HG02973 (cell line): ENCODE results near the gene BOC.

Experiments used
- ATAC-seq: cut with Tn5 transposase; IDR thresholded peaks from one replicate; pipeline ENCODE4 v1.9.1; 2021; ENCODE audit warnings: moderate library complexity; ENCODE audit not compliant: unreplicated experiment

Gene BOC

DNA sequence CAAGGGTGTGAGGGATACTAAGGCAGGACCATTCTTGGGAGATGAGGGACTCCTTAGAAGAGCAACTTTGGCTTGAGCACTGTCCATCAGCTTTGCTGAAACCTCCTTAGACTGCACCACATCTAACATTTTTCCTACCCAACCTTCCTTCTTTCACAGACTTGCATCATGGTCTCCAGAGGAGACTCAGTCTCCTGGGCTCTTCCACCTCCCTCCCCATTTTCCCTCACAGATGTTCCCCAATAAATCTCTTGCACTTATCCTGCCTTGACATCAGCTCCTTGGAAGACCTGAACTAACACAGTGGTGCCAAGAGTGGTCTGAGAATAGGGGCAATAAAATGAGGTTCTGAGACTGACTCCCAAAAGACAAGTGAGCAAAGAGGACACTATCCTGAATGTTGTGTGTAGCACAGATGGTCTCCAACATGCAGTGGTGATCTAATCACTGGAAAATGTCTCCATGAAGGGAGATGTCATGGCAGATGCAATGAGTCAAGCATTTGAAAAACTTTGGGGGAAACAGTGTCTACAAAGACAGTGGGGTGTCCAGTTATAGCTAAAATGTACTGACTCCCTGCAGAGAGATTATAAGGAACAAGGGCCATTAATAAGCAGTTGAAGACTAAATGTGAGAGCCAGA, 26.0 kb upstream of the BOC start:
- no peak for ATAC-seq

DNA sequence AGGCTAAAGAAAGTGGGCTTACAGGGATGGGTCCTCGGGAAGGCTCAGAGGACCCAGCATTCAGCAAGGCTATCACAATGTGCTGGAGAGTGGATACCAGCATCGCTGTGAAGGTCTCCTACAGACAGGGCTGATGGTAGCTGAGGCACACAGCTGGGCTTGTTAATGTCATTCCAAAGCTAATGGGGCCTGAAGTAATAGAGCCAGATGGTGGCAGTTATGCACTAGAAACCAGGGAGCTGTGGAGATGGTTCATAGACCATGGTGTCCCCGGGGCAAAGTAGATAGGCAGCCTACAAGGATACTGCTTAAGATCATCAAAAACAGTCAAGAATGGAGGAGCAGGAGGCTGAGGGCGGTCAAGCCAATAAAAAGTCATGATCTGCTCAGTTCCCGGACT, 24.8 kb upstream of the BOC start:
- no peak for ATAC-seq

DNA sequence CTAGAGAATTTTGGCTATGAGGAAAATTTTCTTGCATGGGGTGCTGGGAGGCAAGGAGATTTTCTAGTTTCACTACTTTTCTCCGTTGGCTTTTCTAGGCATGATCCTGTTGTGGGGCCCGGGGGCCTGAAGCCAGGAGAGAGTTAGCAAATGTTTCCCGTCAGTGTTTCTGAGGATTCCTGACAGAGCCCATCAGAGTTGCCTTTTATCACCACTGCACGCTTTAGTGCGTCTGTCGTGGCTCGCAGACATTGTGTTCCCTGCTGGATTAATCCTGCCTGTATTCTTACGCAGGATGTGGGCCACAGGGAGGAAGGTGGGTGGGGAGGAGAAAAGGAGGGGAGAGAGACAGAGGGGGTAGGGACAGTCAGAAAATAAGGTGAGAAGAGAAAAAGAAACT, 18.1 kb upstream of the BOC start:
- ATAC-seq = no peak

DNA sequence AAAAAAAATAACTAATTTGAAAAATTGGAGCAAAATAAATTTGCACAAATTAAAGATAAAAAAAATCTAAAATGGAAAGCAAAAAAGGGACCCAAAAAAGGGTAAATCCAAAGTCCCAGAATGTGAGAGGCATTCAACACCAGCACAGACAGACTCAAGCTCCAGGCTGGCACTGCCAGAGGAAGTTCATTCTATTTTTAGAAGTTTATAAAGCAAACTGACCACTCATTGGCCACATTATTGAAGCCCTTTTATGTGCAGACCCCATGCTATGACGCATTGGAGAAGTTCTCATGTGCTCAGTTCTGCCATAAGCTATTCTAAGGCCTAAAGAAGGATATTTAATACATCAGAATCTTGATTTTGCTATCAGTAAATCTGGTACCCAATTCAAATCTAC, 17.6 kb upstream of the BOC start:
- ATAC-seq = no peak

DNA sequence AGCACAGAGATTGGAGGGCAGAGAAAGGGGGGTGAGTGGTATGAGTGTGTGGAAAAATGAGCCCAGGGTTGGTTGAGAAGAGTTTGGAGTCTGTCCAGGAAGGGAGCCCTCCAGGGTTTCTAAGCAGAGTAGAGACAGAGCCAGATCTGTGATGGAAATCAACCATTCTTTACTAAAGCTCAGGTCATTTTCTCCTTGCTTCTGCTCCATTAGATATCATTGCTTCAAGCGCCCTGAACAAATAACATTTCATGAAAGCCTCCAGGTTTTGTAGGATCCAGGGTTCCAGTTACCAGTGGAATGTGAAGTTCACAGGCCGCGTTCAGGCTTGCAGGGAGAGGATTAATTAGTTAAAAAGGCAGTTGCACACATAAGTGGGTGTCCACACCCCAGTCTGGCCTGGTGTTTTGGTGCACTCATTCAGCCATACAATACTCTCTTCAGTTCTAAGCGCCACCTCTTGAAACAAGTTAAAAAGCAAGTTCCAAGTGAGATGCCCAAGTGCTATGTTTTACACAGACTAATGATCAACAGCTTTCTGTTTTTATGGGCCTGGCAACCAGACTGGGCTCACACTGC, 16.4 kb upstream of the BOC start:
- ATAC-seq = no peak

DNA sequence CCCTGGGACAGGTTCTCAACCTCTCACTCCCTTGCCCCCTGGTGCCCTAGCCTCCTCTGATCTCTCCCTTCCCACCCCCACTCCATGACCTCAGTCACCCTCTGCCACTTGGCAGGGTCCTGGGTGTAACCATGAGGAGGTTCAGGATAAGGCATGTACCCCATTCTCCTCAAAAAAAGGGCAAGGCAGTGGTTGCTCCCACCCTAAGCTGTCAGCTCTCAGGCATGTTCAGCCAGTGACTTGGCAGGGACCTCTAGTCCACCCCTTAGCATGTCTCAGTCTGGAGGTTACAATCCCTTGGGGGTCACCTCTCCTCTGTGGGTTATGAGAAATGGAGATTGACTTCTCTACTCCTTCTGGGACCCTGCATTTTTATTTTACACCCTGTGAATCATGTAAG, 11.0 kb upstream of the BOC start:
- ATAC-seq = no peak

DNA sequence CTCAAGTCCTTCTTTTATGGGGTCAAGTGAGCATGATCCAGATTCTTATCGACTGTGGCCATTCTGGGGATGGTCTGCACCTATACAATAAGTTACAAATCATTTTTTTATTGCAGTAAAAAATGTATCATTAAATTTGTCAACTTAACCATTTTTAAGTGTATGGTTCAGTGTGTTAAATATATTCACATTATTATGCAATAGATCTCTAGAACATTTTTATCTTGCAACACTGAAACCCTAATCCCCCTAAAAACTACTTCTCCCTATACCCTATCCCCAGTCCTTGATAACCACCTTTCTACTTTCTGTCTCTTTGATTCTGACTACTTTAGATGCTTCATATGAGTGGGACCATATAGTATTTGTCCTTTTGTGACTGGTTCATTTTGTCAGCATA, 10.4 kb upstream of the BOC start:
- no peak for ATAC-seq

DNA sequence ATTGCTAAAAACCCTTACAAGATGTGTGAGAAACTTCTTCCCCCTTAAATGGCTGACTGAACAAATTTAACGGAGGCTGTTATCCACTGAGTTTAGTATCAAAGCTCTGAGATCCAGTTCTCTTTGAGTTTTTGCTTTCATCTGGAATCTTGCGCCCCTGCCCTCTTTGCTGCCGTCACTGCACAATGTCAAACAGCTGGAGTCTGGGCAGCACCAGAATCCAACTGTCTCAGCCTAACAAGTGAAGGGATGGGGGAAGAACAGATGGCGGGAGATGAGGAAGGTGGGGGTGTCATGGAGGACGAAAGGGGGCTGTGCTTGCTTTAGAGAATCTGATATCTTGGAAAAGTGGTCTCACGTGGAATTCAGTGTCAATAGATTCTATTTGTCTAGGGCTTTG, 7.0 kb upstream of the BOC start:
- ATAC-seq = no peak

DNA sequence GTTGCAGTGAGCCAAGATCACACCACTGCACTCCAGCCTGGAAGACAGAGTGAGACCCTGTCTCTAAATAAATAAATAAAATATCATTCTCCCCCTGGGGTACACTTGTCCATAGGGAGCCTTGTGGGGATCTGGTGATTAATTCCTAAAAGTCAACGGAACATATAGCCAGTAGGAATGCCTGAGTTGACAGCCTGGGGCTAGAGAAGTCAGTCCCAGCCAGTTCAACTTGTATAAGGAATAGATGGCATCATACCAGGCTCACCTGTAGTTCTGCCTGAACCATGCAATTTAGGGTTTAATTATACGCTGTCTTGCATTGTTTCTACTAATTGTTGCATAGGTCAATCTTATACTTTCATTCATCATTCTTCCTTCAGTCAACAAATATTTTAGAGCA, 5.9 kb upstream of the BOC start:
- ATAC-seq = no peak

DNA sequence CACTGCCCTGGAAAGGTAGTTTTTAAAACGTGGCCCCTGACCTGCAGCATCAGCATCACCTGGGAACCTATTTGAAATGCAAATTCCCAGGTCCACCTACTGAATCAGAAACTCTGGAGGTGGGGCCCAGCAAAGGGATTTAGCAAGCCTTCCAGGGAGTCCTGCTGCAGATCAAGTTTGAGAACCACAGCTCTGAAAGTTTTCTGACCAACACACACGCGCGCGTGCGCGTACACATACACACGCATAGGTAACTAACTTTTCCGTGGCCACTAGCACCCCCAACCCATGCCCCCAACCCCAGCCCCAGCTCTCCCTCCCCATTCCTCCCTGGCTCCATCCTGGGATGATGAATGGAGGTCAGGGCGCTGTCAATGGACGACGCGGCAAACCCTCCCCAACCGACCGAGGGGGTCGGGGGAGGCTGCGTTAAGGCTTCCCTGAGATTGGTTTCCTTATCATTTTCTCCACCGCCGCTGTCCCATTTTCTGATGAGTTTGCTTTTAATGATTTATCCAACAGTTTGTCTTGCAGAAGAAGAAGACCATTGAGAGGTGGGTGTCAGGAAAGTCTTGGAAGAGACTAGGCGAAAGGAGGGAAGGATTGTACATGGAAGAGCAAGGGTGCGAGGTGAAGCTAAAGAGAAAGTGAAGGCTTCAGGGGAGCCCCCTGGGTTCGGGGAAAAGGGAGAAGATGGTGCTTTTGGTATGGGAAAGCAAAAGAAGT, 590 bp upstream of the BOC start:
- ATAC-seq = no peak

DNA sequence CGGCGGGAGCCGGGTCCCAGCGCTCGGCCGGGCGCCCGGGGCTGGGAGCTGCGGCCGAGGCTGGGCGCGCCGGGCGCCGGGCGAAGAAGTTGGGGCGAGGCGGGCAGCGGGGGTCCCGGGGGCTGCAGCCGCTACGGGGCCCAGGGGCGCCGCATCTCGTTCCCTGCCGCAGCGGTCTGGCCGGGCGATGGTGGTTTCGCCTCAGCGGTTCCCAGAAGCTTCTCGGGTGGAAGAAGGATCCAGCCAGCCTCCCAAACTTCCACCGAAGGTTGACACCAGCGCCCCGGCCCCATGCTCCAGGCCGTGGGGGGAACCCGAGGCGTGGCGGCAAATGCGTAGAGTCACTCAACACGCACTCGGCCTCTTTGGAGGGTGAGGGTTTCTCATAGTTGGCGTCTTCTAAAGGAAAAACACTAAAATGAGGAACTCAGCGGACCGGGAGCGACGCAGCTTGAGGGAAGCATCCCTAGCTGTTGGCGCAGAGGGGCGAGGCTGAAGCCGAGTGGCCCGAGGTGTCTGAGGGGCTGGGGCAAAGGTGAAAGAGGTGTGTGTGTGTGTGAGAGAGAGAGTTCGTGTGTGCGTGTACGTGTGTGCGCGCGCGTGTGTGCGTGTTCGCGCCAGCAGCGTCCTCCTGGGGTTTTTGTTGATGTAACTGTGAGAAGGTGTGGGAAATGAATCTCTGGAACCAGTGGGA, 940 bp downstream of the BOC start:
- no peak for ATAC-seq

DNA sequence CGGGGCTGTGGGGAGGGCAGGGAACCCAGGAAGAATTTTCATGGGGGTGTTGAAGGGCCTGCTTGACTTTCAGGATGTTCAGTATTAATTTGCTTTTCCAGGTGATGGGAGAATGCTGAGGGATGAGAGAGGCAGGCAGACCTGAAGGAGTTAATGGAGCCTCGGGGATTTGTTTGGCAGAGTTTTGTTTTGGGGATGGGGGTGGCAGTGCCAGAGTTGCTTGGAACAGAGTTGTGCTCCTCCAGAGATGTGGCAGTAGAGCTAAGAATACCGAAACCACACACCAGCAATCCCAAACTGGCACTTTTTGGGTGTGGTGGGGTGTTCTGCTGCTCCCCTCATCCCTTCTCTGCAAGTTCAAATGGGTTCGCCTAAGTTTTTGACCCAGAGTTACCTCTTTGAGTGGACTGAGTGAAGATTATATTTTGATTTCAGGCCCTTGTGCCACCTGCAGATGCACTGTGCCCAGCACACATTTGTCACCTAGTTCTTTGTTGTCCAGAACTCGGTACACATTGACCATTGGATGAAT, 1.6 kb downstream of the BOC start:
- no peak for ATAC-seq

DNA sequence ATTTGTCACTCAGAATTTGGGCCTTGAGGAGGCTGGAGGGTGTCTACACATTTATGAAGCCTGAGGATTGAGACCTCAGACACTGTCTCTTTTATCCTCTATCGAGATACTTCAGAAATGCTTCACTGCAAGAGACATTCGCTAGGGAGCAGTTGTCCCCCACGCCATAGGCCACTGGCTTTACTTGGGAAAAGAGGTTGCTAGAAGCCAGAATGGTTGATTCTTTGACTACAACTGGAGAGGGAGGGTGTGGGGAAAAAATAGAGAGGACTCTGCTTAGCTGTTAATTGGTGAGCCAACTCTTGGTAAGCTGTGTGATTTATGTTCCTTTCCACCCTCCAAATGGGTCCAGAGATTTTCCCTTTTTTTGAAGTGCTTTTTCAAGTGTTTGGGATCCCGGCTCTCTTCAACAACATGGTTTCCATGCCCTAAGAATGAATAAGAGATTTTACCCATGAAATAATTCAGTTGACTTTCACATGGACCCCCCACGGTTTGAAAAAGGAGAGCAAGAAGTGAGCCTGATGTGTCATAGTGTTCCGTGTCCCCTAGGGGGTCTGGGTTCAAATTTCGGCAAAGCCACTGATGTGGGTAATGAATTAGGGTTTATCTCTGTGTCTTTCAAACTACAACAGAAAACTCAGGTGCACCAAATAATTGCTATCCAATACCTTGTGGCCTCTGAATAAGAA, 2.7 kb downstream of the BOC start:
- ATAC-seq = no peak

DNA sequence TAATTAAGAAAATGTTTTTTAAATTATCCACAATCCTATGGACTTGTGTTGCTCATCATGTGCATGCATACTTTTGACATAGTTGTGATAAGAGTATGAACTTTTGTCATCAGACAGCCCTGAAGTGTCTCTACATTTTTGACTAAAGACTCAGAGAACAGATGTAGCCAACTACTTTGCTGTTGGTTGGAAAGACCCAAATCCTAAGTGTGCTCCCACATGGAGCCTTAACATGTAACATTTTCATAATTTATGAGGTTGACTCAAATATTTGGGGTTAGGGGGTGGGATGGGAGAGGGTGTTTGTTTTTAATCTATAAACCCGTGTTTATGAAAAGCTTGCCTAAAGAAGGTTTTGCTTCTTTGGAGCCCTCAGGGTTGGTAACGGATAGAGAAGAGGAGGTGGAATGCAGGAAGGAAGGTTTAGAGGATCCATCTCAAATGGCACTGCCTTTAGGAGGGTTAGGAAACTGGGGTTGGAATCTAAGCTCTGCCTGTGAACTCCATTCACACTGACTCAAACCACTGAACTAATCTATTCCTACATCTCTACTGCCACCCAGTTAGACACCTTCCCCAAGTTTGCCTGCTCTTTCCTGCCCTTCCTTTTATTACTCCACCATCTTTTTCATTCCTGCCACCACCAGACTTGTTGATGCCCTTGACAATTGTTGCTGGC, 3.7 kb downstream of the BOC start:
- ATAC-seq = no peak

DNA sequence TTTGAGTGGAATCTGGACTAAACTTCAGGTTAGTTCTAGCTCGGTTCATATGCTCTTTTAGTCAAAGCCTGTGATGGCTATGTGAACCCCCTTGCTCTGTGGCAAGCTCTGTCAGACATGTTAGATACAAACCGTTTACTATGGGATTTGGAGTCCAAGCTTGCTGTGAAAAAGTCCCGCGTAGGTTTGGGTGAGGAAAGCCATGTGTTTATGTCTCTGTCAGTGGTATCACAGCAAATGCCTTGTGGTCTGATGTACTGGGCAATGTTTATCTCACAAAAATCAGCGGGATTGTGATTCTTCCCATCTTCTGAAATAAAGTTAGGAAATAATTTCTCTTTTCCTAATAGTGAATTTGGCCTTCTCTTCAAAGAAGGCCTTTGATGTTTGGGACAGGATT, 5.0 kb downstream of the BOC start:
- ATAC-seq = no peak

DNA sequence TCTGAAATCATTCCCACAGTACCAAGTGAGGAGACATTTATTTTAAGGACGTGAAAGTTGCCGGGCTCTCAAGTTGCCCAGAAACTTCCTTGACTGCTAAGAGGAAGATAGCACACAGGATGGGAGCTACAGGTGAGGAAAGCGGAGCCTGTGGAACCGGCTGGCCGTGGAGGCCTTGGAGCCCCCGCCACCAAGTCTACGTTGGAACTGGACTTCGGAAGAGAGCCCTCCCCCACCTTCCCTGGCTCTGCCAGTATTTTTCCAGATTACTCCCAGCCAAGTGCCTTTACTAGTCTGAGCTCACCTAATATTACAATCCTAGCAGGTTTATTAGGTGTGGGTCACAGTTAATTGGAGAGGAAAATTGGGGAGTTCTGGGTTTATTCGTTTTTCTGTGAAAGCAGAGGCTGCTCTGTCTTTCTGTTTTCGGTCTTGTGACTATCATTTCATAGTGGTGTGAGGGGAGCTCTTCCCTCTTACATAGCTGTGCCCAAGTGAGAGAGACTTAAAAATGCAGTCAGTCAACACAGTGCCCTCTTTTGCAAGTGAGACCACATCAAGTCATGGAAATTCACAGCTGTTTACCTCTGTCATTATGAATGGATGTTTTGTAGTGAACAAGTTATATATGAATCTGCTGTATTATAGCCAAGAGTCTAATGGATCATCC, 6.8 kb downstream of the BOC start:
- no peak for ATAC-seq

DNA sequence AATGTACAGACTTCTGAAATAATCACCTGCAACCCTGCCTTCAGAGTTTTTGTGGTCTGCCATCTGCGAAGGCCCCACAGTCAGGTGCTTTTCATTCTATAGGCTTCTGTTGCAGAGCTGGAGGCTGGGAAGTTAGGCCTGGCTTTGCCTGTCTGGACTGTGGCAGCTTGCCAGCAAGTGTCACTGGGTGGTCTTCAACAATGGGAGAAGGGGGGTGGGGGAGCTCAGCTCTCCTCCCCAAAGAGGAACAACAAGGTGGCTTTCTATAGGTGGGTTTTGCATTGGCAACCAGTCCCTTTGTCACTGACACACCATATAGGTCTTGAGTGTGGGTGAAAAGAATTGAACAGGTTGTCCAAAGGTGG, 7.3 kb downstream of the BOC start:
- no peak for ATAC-seq

DNA sequence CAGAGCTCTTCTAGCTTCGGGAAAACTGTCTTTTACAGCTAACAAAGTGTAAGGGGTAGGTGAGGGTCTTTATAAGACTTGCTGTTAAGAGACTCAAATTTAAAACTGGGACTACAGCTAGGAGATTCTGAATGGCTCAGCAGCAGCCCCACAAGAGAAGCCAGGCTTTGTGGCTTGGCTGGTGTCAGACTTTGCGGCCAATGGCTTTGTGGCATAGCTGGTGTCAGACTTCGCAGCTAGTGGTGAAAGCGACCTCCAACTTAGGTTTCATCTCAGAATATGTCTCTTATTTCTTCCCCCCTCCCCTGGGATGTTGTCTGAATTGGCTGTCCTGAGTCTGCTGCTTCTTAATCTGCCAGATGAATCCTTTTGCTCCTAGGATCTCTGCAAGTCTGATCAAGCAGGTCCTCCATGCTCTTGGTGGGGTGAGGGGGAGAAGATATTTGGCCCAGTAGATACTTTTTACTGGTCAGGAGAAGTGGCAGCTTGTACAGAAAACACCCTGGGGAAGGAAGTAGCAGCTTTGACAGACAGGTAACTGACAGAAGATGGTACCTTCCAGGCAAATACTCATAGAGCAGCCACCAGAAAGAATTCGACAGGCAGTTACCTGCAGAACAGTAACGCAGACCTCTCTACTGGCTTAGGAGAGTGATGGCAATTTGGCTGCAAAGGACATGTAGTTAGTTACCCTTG, 8.4 kb downstream of the BOC start:
- no peak for ATAC-seq

DNA sequence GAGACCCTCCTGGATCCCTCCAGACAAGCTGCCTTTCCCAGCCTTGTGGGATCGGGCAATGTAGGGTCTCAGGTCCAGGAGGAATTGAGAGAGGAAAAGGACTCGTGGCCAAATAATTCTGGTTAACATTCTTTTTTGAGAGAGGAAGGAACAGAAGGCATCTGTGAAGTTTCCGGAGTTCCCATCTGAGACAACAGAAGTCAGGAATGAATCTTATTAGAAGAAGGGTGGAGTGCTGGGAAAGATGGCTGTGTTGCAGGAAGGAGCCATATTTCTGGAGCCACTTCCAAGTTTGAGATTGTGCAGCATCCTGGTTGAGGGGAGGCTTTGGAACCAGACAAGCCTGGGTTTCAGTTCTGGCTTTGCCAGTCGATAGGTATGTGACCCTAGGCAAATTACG, 9.4 kb downstream of the BOC start:
- no peak for ATAC-seq
